GM12891 (cell line): ENCODE results near the gene WNT10A.

ENCODE experiments used
- POLR2A ChIP-seq: IDR thresholded peaks from 2 replicates; pipeline ENCODE4 v1.6.1; 2011; ENCODE audit warnings: low read depth, low read length, control low read depth
- POLR2AphosphoS5 ChIP-seq: IDR thresholded peaks from 2 replicates; pipeline ENCODE4 v1.6.1; 2011; ENCODE audit warnings: low read depth, low read length, control low read depth
- TAF1 ChIP-seq: IDR thresholded peaks from 2 replicates; pipeline ENCODE4 v1.6.1; 2011; ENCODE audit warnings: low read depth, low read length, control low read depth

- TF ChIP-seq TAF1 (no peak), POLR2AphosphoS5 (no peak), POLR2A (no peak)
Measured at GRCh38 chr2:218878486-218878885, 2.2 kb upstream of the WNT10A start.
